Kasumi-1 (cell line): ENCODE results near the gene RWDD4.

ENCODE experiments used
- DNase-seq, 2 experiments: peaks; one replicate each; lab custom pipeline; 2025; lab: John Stamatoyannopoulos, UW

Gene RWDD4

DNA sequence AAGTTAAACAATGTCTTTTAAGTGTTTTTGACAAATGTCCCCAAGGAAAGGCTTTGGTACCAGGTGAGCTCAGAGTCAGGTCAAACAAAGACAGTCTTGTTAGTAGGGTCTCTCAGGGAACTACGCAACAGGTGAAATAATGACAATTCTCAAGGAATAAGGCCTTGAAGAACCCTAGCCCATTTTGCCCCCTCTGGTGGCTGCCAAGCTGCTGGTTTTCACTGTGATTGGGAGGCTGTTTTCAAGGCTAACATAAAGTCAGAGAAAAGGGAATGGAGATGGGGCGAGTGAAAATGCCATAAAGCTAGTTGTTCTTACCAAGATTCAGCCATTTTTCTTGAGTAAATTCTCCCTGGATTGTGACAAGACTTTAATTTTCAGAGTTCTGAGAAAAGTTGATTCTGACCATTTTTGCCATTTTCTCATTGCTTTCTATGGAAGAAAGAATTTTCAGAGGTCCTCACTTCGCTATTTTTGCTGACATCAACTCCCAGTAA is 58.7 kb downstream of the RWDD4 start:
- peak; percentile 15 to 34 for DNase-seq

DNA sequence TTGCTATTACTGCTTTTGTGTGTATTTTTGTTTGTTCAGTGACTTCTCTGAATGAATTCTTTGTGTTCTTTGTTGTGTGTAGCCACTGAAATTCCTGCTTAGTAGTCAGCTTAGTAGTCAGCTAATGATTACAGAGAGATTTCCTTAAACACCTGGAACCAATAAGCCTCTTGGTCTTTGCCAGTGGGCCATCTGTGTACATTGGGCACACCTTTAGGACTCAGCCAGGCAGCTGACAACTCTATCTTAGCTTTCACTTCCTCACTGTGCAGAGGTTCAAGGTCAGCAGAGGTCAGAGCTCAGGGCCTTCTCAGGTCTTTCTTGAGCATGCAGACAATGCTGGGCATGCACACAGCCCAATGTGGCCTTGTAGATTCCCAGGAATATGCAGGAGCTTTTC is 59.3 kb downstream of the RWDD4 start:
- no peak for DNase-seq

DNA sequence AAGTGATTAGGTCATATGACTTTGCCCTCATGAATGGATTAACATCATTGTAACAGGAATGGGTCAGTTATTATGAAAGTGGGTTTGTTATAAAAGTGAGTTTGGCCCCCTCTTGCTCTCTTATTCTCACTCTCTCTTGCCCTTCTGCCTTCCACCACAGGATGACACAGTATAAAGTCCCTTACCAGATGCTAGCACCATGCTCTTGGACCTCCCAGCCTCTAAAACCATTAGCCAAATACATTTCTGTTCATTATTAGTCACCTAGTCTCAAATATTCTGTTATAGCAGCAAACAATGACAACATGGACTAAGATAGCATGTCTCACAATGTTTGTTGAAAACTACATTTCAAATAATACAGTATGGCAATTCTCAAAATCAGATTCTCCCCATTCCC is 59.7 kb downstream of the RWDD4 start:
- DNase-seq, result no peak

DNA sequence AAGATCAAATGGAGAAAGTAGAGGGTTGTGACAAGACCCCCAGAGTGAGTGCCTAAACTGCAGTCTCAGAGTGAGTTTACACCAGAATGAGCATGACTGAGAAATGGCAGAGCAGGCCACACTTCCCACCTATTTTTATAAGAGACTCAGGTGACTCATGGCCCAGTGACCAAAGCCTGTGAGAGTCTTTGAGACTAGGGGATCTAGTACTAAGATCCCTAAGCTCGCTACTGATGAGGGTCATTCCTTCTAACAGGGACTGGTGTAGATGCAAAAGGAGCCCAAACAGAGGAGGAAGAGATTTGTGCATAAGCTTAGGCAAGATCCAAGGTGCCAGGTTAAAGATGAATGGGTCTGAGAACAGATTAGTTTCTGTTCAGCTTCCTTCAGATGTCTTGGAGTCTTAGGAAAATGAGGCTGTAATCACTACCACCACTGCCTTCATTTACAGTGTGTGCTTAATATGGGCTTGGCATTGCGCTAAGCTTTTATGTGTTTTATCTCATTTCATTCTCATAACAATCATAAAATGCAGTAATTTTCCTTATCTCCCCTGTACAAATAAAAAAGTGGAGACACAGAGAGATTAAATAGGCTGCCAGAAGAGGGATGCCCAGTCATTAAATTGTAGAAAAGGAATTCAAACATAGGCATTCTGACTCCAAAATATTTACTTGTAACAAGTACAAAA is 62.8 kb downstream of the RWDD4 start:
- no peak for DNase-seq

DNA sequence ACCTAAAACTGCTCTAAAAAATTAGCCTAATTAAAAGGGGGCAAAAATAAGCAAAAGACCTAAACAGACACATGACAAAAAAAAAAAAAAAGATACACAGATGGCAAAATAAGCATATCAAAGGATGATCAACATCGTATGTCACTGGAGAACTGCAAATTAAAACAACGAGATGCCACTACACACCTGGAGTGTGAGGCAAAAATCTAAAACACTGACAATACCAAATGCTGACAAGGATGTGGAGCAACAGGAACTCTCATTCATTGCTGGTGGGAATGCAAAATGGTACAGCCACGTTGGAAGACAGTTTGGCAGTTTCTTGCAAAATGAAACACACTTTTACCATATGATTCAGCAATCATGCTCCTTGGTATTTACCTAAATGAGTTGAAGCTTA is 64.2 kb downstream of the RWDD4 start:
- no peak for DNase-seq

DNA sequence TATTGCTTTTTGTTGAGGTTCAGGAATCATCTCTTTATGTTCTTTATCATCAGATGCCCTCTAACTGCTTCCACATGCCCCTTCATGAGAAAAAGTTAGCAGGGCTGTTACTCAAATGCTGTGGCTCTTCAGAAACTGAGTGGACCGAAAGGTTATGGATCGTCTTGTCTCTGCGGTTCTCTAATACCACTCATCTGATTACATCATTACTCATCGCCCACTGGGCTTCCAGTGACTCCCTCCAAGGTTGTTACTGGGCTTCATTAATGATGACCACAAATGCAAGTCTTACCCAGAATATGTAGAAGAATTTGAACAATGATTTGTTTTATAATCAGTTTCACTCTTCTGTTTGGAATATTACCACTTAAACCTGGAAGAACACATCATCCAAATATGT is 67.7 kb downstream of the RWDD4 start:
- no peak for DNase-seq
